Lower leg skin (tissue), 3 donors: ENCODE measurements around the gene EHD4.

ENCODE experiments used
- CTCF ChIP-seq, 3 donors: fragments of 450-650 bp; IDR thresholded peaks; one replicate each; pipeline ENCODE4 v1.5.1; 2016; ENCODE audit warnings: antibody characterized with exemption in 3 of 3, mild to moderate bottlenecking in 3 of 3, moderate library complexity in 2 of 3
- POLR2A ChIP-seq, 2 donors: fragments of 450-650 bp; IDR thresholded peaks; one replicate each; pipeline ENCODE4 v1.6.1; 2016 to 2017; ENCODE audit warnings: antibody characterized with exemption in 2 of 2, mild to moderate bottlenecking in 1 of 2, moderate library complexity in 1 of 2

GRCh38 chr15:42020713-42021273 lies 48.4 kb upstream of the EHD4 start, which contains the start of gene PLA2G4E:
- TF ChIP-seq POLR2A (IDR thresholded peaks at IDR 0.05) (no peak), CTCF (IDR thresholded peaks at IDR 0.05) (no peak)
